D721Med (cell line): ENCODE results near the gene F7.

Source experiments
- DNase-seq: peaks from one replicate; pipeline ENCODE4 v3.0.0; 2011; ENCODE audit warnings: low spot score; ENCODE audit not compliant: insufficient read length
- FAIRE-seq: peaks from 2 replicates; lab custom pipeline; 2011; peaks lifted over from hg19 to GRCh38; lab: Jason Lieb, UNC
- CTCF ChIP-seq: IDR thresholded peaks from 2 replicates; pipeline ENCODE4 v1.5.1; 2012; ENCODE audit warnings: mild to moderate bottlenecking, control low read depth; ENCODE audit not compliant: insufficient read depth; ENCODE audit errors: missing control alignments

The F7 gene

GRCh38 chr13:113117335-113117872 is 11.8 kb downstream of the F7 start:
- DNase-seq (no peak), FAIRE-seq (no peak)
- TF ChIP-seq CTCF = no peak

DNA sequence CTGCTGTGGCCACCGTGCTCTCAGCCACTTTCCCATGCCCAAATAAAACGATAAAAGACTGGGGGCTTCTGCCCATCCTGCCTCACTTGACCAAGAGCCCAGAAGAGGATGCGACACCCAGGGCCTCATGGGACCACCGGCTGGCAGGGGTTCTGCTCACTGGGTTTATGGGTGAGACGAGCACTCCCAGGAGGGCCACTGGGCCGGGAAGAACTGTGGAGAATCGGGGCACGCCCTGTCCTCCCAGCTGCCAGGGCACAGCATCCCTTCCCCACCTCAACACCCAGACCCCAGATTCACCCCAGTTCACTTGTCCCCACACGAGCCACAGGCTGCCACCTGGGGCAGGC is 12.3 kb downstream of the F7 start:
- FAIRE-seq = no peak
- DNase-seq = no peak
- no peak for TF ChIP-seq CTCF

DNA sequence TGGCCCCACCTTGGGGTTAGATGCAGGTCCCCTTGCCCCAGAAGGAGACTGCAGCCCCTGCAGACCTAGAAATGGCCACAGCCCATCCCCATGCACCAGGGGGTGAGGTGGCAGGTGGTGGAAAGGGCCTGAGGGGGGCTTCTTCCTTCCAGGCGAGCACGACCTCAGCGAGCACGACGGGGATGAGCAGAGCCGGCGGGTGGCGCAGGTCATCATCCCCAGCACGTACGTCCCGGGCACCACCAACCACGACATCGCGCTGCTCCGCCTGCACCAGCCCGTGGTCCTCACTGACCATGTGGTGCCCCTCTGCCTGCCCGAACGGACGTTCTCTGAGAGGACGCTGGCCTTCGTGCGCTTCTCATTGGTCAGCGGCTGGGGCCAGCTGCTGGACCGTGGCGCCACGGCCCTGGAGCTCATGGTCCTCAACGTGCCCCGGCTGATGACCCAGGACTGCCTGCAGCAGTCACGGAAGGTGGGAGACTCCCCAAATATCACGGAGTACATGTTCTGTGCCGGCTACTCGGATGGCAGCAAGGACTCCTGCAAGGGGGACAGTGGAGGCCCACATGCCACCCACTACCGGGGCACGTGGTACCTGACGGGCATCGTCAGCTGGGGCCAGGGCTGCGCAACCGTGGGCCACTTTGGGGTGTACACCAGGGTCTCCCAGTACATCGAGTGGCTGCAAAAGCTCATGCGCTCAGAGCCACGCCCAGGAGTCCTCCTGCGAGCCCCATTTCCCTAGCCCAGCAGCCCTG is 12.8 kb downstream of the F7 start:
- DNase-seq (no peak), FAIRE-seq (no peak)
- no peak for TF ChIP-seq CTCF

- no peak for DNase-seq
- no peak for FAIRE-seq
- TF ChIP-seq CTCF = no peak
Observed at GRCh38 chr13:113119166-113119821, 13.7 kb downstream of the F7 start.

- FAIRE-seq (no peak), DNase-seq (no peak)
- TF ChIP-seq CTCF = no peak
Observed at GRCh38 chr13:113119822-113120189, 14.2 kb downstream of the F7 start.

GRCh38 chr13:113120300-113121182 is 14.9 kb downstream of the F7 start:
- no peak for DNase-seq
- no peak for FAIRE-seq
- TF ChIP-seq CTCF = no peak
